Measurements from ENCODE around the gene BOD1.

GRCh38 chr5:173591056-173591514 is 25.4 kb downstream of the BOD1 start:
- TF ChIP-seq YY1 (IDR thresholded peaks at IDR 0.05; ENCODE audit: low read depth) (no peak), EP300 (IDR thresholded peaks at IDR 0.05; ENCODE audit: borderline replicate concordance) (no peak), REST (IDR thresholded peaks at IDR 0.05; ENCODE audit: low read depth) (no peak), MAX (IDR thresholded peaks at IDR 0.05) (no peak), NFIC (IDR thresholded peaks at IDR 0.05) (no peak), TEAD4 (IDR thresholded peaks at IDR 0.05) (no peak), CEBPB (IDR thresholded peaks at IDR 0.05) (no peak), USF1 (IDR thresholded peaks at IDR 0.05) (no peak), TAF1 (IDR thresholded peaks at IDR 0.05; ENCODE audit: low read depth) (no peak), RAD21 (IDR thresholded peaks at IDR 0.05; ENCODE audit: low read depth) (no peak), EGR1 (IDR thresholded peaks at IDR 0.05) (no peak), FOXM1 (IDR thresholded peaks at IDR 0.05; ENCODE audit: borderline replicate concordance, low read depth) (no peak), ZBTB7A (IDR thresholded peaks at IDR 0.05; ENCODE audit: low read depth) (no peak)
